Neural progenitor cell (in vitro differentiated cells): ENCODE data around the gene MRPS10. TPM values are rescaled to one million over a fixed set of nuclear protein-coding genes. Genes with fewer than 3 reads are reported as not detected.

ENCODE experiments used
- DNase-seq: peaks from one replicate; pipeline ENCODE4 v3.0.0-alpha.2; 2016; ENCODE audit warnings: low spot score
- H2AFZ ChIP-seq: fragments of 200-600 bp; sonication (generic); replicated peaks from 2 replicates; pipeline ENCODE4 v1.6.1; 2016; ENCODE audit warnings: antibody characterized with exemption
- H3F3A ChIP-seq: fragments of 200-600 bp; sonication (generic); 2 replicates; pipeline ENCODE4 v1.6.1; 2016; ENCODE audit warnings: antibody characterized with exemption, low read depth
- H3K27ac ChIP-seq: fragments of 200-600 bp; sonication (generic); 2 replicates; pipeline ENCODE4 v1.5.1; 2016; ENCODE audit warnings: mild to moderate bottlenecking
- H3K27me3 ChIP-seq: fragments of 200-600 bp; sonication (generic); 2 replicates; pipeline ENCODE4 v1.6.1; 2016; ENCODE audit warnings: mild to moderate bottlenecking, moderate library complexity
- H3K36me3 ChIP-seq: fragments of 200-600 bp; sonication (generic); 2 replicates; pipeline ENCODE4 v1.5.1; 2016
- H3K4me1 ChIP-seq: fragments of 200-600 bp; sonication (generic); 2 replicates; pipeline ENCODE4 v1.6.1; 2016; ENCODE audit warnings: mixed run types
- H3K4me2 ChIP-seq: fragments of 200-600 bp; sonication (generic); 2 replicates; pipeline ENCODE4 v1.6.1; 2016
- H3K4me3 ChIP-seq: fragments of 200-600 bp; sonication (generic); 2 replicates; pipeline ENCODE4 v1.5.1; 2016
- H3K79me2 ChIP-seq: fragments of 200-600 bp; sonication (generic); 2 replicates; pipeline ENCODE4 v1.6.1; 2016; ENCODE audit warnings: low read depth
- H3K9ac ChIP-seq: fragments of 200-600 bp; sonication (generic); 2 replicates; pipeline ENCODE4 v1.6.1; 2016
- H3K9me3 ChIP-seq: fragments of 200-600 bp; sonication (generic); 2 replicates; pipeline ENCODE4 v1.5.1; 2016; ENCODE audit warnings: low read depth
- H4K20me1 ChIP-seq: fragments of 200-600 bp; sonication (generic); 2 replicates; pipeline ENCODE4 v1.6.1; 2016; ENCODE audit warnings: low read depth
- H3K27ac Mint-ChIP-seq: 3 replicates; pipeline ENCODE4 v1.8.0; 2021; ENCODE audit warnings: mixed read lengths
- H3K27me3 Mint-ChIP-seq: 2 replicates; pipeline ENCODE4 v1.8.0; 2022; ENCODE audit warnings: low read depth, mild to moderate bottlenecking, inconsistent platforms, moderate library complexity, mixed read lengths; ENCODE audit not compliant: insufficient read depth
- H3K36me3 Mint-ChIP-seq: 3 replicates; pipeline ENCODE4 v1.8.0; 2021; ENCODE audit warnings: mixed read lengths
- H3K4me1 Mint-ChIP-seq: 3 replicates; pipeline ENCODE4 v1.8.0; 2021; ENCODE audit warnings: mixed read lengths
- H3K4me3 Mint-ChIP-seq: 3 replicates; pipeline ENCODE4 v1.8.0; 2021; ENCODE audit warnings: mild to moderate bottlenecking, moderate library complexity, mixed read lengths
- H3K9me3 Mint-ChIP-seq: 3 replicates; pipeline ENCODE4 v1.8.0; 2020; ENCODE audit warnings: mixed read lengths
- CTCF ChIP-seq: fragments of 200-600 bp; sonication (generic); IDR thresholded peaks from 2 replicates; pipeline ENCODE4 v1.5.1; 2017; ENCODE audit warnings: antibody characterized with exemption, mild to moderate bottlenecking
- EZH2 ChIP-seq: fragments of 200-600 bp; sonication (generic); IDR thresholded peaks from 2 replicates; pipeline ENCODE4 v1.6.1; 2017; ENCODE audit warnings: antibody characterized with exemption, mild to moderate bottlenecking, moderate library complexity
- EZH2phosphoT487 ChIP-seq: fragments of 200-600 bp; sonication (generic); IDR thresholded peaks from 2 replicates; pipeline ENCODE4 v1.6.1; 2017; ENCODE audit warnings: antibody characterized with exemption
- total RNA-seq: library from RNA; depleted of rRNA; stranded (reverse); fragments of >200 nt; gene quantifications from 2 replicates; pipeline ENCODE4 v1.2.3, GENCODE V29; 2015; ENCODE audit warnings: low replicate concordance

Gene MRPS10
- total RNA-seq, 1 donor from 2014 or later, result 68.0 TPM

- H3K9me3 ChIP-seq, result no peaks in the 10 kb centered on the region
- H3K27ac Mint-ChIP-seq, result no peak overlapping the region
- H3K9ac ChIP-seq, result no peak overlapping the region
- peaks cover 20% of the 10 kb centered on the region for H4K20me1 ChIP-seq
- H3K4me2 ChIP-seq, result no peak overlapping the region
- no peaks in the 10 kb centered on the region for H3K9me3 Mint-ChIP-seq
- no peaks in the 10 kb centered on the region for H3K79me2 ChIP-seq
- no peak for DNase-seq
- peaks cover 34% of the 10 kb centered on the region for H3K4me1 Mint-ChIP-seq
- peaks cover 2% of the 10 kb centered on the region for H3K27me3 Mint-ChIP-seq
- no peaks in the 10 kb centered on the region for H3K27me3 ChIP-seq
- H2AFZ ChIP-seq, result no peak overlapping the region
- H3F3A ChIP-seq, result peaks cover 38% of the 10 kb centered on the region
- no peak overlapping the region for H3K4me3 ChIP-seq
- no peaks in the 10 kb centered on the region for H3K36me3 ChIP-seq
- H3K27ac ChIP-seq, result no peak overlapping the region
- peaks cover 43% of the 10 kb centered on the region for H3K36me3 Mint-ChIP-seq
- no peak for TF ChIP-seq CTCF
- TF ChIP-seq EZH2phosphoT487, result no peak
- TF ChIP-seq EZH2, result no peak
- peaks cover 35% of the 10 kb centered on the region for H3K4me1 ChIP-seq
- H3K4me3 Mint-ChIP-seq, result no peak overlapping the region
These were observed 36.8 kb upstream of the MRPS10 start for GRCh38 chr6:42254505-42254904.

GRCh38 chr6:42251911-42252637, 34.4 kb upstream of the MRPS10 start:
- H3K9me3 ChIP-seq, result no peaks in the 10 kb centered on the region
- peaks cover 7% of the 10 kb centered on the region for H4K20me1 ChIP-seq
- H3K4me2 ChIP-seq, result no peak overlapping the region
- Mint-ChIP-seq H3K4me1 (peaks cover 23% of the 10 kb centered on the region), H3K36me3 (peaks cover 43% of the 10 kb centered on the region), H3K4me3 (no peak overlapping the region), H3K27ac (peak overlapping the region; percentile 25), H3K27me3 (peaks cover 2% of the 10 kb centered on the region), H3K9me3 (no peaks in the 10 kb centered on the region)
- H3F3A ChIP-seq, result peaks cover 24% of the 10 kb centered on the region
- H3K27ac ChIP-seq, result no peak overlapping the region
- no peaks in the 10 kb centered on the region for H3K36me3 ChIP-seq
- no peak for TF ChIP-seq EZH2
- TF ChIP-seq EZH2phosphoT487, result no peak
- no peak for TF ChIP-seq CTCF
- no peak overlapping the region for H3K4me3 ChIP-seq
- no peaks in the 10 kb centered on the region for H3K27me3 ChIP-seq
- H3K9ac ChIP-seq, result no peak overlapping the region
- DNase-seq, result no peak
- H3K4me1 ChIP-seq, result peaks cover 25% of the 10 kb centered on the region
- H2AFZ ChIP-seq, result no peak overlapping the region
- H3K79me2 ChIP-seq, result no peaks in the 10 kb centered on the region

- no peaks in the 10 kb centered on the region for H3K9me3 Mint-ChIP-seq
- peaks cover 2% of the 10 kb centered on the region for H3K27me3 Mint-ChIP-seq
- H3K27ac Mint-ChIP-seq, result peak overlapping the region; percentile 64
These were observed 33.8 kb upstream of the MRPS10 start for GRCh38 chr6:42251500-42251899.

More at GRCh38 chr6:42251500-42251899, 33.8 kb upstream of the MRPS10 start:
- H3K4me1 Mint-ChIP-seq, result peaks cover 21% of the 10 kb centered on the region
- H4K20me1 ChIP-seq, result peaks cover 7% of the 10 kb centered on the region
- no peak for DNase-seq
- no peak overlapping the region for H3K9ac ChIP-seq
- no peaks in the 10 kb centered on the region for H3K27me3 ChIP-seq
- TF ChIP-seq EZH2 (no peak), CTCF (no peak), EZH2phosphoT487 (no peak)
- no peak overlapping the region for H3K4me3 Mint-ChIP-seq
- no peaks in the 10 kb centered on the region for H3K9me3 ChIP-seq
- H3K4me3 ChIP-seq, result no peak overlapping the region
- H3K36me3 Mint-ChIP-seq, result peaks cover 43% of the 10 kb centered on the region
- peak overlapping the region; percentile 64 for H3K4me2 ChIP-seq
- H2AFZ ChIP-seq, result no peak overlapping the region
- H3K27ac ChIP-seq, result no peak overlapping the region
- H3K36me3 ChIP-seq, result no peaks in the 10 kb centered on the region
- H3K79me2 ChIP-seq, result no peaks in the 10 kb centered on the region
- peaks cover 24% of the 10 kb centered on the region for H3F3A ChIP-seq
- peaks cover 25% of the 10 kb centered on the region for H3K4me1 ChIP-seq
